Right atrium auricular region (tissue), 2 donors: ENCODE measurements around the gene TRIP12. TPM values are rescaled to one million over a fixed set of nuclear protein-coding genes. Genes with fewer than 3 reads are reported as not detected.
A peak's percentile ranks its signal among the peaks of the same experiment; 100 is the strongest.

ENCODE experiments used
- DNase-seq: peaks from one replicate; pipeline ENCODE4 v3.0.0-alpha.2; 2019; ENCODE audit warnings: low spot score
- H3K27ac ChIP-seq, 2 donors: fragments of 200-600 bp; sonication (generic); 1 replicate in 1 of 2; 2 replicates in 1 of 2; pipeline ENCODE4 v1.5.1; 2016 to 2019
- H3K27me3 ChIP-seq, 2 donors: fragments of 200-600 bp; sonication (generic); one replicate each; pipeline versions ENCODE4 v1.5.1 to v1.6.0; 2017 to 2019
- H3K36me3 ChIP-seq: fragments of 200-600 bp; sonication (generic); one replicate; pipeline ENCODE4 v1.5.1; 2016
- H3K4me1 ChIP-seq, 2 donors: fragments of 200-600 bp; sonication (generic); one replicate each; pipeline versions ENCODE4 v1.5.1 to v1.6.0; 2017 to 2019
- H3K4me3 ChIP-seq, 2 donors: fragments of 200-600 bp; sonication (generic); 1 replicate in 1 of 2; 2 replicates in 1 of 2; pipeline ENCODE4 v1.5.1; 2017 to 2019; ENCODE audit warnings: mild to moderate bottlenecking in 1 of 2, moderate library complexity in 1 of 2
- H3K9me3 ChIP-seq, 2 donors: fragments of 200-600 bp; sonication (generic); one replicate each; pipeline ENCODE4 v1.5.1; 2019
- total RNA-seq, 2 donors: library from RNA; depleted of rRNA; stranded (reverse); fragments of >200 nt; gene quantifications; one replicate each; pipeline ENCODE4 v1.1.0, GENCODE V29; 2016
- TF ChIP-seq, protein P1 (sequence below), 2 donors: fragments of 200-600 bp; sonication (generic); IDR thresholded peaks; one replicate each; pipeline ENCODE4 v1.5.1; 2019; ENCODE audit warnings: antibody characterized with exemption in 2 of 2

Gene TRIP12
- total RNA-seq, 2 donors from 2014 or later, result 94.8 to 107 TPM

DNA sequence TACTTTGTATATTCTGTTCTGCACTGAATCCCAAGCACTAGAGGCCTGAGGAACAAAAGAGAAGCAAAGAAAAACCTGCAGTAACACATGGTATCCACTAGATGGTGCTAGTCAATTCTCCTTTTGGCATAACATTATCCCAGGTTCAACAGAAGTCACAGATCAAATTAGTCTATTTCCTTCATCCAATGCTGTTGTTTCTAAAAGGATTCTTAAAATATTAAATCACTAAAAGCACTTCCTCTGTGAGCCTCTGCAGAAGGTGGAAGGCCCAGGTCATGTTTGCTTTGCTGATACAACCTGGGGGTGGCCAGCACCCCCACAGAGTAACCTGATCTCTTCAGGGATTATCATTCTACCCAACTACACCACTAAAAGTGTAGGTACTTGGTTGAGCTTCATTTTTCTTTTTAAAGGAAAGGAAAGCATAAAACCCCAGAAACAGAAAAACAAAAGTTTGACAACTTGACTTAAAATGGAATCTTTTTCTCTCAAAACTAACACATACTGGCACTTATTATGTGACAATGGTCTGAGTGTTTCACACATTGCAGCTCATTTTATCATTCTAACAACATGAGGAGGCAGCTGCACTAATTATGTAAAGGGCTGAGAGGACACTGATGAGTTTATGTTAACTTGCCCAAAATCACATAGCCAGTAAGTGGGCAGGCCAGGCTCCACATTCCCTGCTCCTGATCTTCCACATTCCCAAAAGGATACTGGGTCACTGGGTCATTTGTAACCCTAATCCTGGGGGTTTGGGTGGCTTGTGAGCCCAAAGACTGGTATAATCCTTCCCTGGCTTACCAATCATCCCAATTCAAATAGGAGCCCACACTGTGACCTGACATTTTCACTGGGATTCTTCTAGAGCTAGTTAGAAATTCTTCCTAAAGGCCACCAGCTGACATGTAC, 140.7 kb downstream of the TRIP12 start:
- TF ChIP-seq, protein P1, sequence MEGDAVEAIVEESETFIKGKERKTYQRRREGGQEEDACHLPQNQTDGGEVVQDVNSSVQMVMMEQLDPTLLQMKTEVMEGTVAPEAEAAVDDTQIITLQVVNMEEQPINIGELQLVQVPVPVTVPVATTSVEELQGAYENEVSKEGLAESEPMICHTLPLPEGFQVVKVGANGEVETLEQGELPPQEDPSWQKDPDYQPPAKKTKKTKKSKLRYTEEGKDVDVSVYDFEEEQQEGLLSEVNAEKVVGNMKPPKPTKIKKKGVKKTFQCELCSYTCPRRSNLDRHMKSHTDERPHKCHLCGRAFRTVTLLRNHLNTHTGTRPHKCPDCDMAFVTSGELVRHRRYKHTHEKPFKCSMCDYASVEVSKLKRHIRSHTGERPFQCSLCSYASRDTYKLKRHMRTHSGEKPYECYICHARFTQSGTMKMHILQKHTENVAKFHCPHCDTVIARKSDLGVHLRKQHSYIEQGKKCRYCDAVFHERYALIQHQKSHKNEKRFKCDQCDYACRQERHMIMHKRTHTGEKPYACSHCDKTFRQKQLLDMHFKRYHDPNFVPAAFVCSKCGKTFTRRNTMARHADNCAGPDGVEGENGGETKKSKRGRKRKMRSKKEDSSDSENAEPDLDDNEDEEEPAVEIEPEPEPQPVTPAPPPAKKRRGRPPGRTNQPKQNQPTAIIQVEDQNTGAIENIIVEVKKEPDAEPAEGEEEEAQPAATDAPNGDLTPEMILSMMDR (IDR thresholded peaks at IDR 0.05), result peak; percentile 81 to 84
- peaks cover 58% of the 10 kb centered on the region for H3K36me3 ChIP-seq

DNA sequence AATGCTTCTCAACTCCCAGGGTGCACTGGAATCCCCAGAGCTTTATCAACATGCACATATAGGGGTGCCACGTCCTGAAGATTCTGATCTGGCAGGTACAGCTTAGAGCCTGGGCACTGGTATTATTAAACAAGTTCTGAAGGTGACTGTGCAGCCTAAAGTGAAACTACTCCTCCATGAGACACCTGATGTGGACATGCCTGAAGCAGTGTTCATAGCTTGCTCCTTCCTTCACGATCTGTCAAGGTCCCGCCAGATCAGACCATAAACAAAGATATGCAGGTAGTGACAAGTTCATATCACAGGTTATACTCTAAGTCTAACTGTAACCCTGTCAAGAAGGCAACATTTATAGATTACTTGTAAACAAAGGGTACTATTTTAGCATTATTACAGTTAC, 142.2 kb downstream of the TRIP12 start:
- Histone ChIP-seq H3K9me3 (no peaks in the 10 kb centered on the region), H3K36me3 (peaks cover 63% of the 10 kb centered on the region), H3K4me1 (peaks cover 0 to 8% of the 10 kb centered on the region in 2 donors), H3K4me3 (no peak overlapping the region), H3K27me3 (no peaks in the 10 kb centered on the region), H3K27ac (no peak overlapping the region)
- TF ChIP-seq, protein P1 (IDR thresholded peaks at IDR 0.05), result no peak
- no peak for DNase-seq

More for the DNA sequence above, 140.7 kb downstream of the TRIP12 start:
- no peak overlapping the region for H3K4me3 ChIP-seq
- H3K27me3 ChIP-seq, result no peaks in the 10 kb centered on the region
- no peak for DNase-seq
- H3K9me3 ChIP-seq, result no peaks in the 10 kb centered on the region
- peaks cover 0 to 8% of the 10 kb centered on the region in 2 donors for H3K4me1 ChIP-seq
- no peak overlapping the region for H3K27ac ChIP-seq

DNA sequence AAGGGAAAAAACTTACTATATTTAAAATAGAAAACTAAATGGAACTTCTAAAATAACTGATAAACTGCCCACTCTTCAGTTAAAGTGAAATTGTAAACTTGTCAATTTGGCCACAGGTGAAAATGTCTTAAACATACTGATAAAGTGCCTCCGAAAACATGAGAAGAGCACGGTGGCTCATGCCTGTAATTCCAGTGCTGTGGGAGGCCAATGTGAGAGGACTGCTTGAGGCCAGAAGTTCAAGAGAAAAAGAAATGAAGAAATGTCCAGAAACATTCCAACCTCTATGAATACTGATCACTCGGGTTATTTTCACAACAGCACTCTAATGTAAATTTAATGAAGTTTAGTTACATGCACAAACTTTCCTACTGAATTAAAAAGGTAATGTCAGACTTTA, 144.1 kb downstream of the TRIP12 start:
- peaks cover 0 to 8% of the 10 kb centered on the region in 2 donors for H3K4me1 ChIP-seq
- TF ChIP-seq, protein P1 (IDR thresholded peaks at IDR 0.05), result no peak
- peaks cover 78% of the 10 kb centered on the region for H3K36me3 ChIP-seq
- no peak for DNase-seq
- no peaks in the 10 kb centered on the region for H3K9me3 ChIP-seq
- H3K27ac ChIP-seq, result no peak overlapping the region
- no peaks in the 10 kb centered on the region for H3K27me3 ChIP-seq
- no peak overlapping the region for H3K4me3 ChIP-seq

DNA sequence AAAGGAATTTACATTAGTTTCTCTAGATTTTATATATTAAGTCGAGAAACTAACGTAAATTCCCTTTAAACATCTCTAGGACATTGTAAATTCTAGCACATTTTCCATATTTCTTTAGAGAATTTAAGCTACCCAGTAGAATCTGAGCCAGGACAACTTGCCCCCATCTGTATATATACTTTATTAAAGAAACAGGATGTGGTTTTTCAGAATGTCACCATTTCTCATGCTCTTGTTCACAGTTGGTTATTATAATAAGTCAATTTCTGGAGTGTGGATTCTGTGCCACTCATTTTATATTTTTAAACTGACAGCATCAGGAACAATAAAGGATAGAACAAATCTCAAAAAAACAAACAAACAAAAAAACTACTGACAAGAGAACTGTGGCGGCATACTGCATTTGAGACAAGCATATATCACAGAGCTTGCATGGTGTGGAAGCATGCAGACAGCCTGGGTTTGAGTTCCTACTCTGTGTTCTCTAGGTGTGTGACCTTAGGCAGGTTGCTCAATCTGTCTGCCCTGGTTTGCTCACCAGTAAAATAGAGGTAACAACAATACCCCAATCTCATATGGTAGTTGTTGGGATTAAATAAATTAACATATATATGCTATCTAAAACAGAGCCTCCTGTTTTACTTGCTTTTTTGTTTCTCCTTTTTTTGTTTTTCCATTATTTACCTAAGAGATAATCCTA, 146.0 kb downstream of the TRIP12 start:
- TF ChIP-seq, protein P1 (IDR thresholded peaks at IDR 0.05), result no peak
- Histone ChIP-seq H3K9me3 (no peaks in the 10 kb centered on the region), H3K36me3 (peaks cover 85% of the 10 kb centered on the region), H3K27ac (no peak overlapping the region), H3K27me3 (no peaks in the 10 kb centered on the region), H3K4me1 (peaks cover 0 to under 1% of the 10 kb centered on the region in 2 donors), H3K4me3 (no peak overlapping the region)
- no peak for DNase-seq

DNA sequence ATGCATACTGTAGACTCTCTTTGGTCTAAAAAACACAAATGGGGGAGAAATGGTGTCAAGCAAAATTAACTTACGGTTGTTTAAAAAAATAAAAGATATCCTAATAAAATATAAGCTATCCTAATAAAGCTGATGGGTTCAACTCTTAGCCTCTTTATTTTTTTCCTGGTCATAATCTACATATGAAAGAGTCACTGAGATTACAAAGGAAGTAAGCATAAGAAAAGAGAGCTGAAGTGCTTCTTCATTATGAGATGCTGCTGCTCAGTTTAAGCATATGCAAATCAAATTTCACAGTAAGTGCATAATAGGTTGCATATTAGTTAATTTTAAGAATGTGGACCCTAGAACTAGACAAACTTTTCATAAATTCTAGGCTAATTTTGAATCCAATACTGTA, 147.6 kb downstream of the TRIP12 start:
- Histone ChIP-seq H3K27me3 (no peaks in the 10 kb centered on the region), H3K27ac (no peak overlapping the region), H3K4me1 (no peaks in the 10 kb centered on the region), H3K36me3 (peaks cover 92% of the 10 kb centered on the region), H3K9me3 (no peaks in the 10 kb centered on the region), H3K4me3 (no peak overlapping the region)
- DNase-seq, result no peak
- TF ChIP-seq, protein P1 (IDR thresholded peaks at IDR 0.05), result no peak
